ENCODE data around the gene ACTL7A.

ACTL7A gene

DNA sequence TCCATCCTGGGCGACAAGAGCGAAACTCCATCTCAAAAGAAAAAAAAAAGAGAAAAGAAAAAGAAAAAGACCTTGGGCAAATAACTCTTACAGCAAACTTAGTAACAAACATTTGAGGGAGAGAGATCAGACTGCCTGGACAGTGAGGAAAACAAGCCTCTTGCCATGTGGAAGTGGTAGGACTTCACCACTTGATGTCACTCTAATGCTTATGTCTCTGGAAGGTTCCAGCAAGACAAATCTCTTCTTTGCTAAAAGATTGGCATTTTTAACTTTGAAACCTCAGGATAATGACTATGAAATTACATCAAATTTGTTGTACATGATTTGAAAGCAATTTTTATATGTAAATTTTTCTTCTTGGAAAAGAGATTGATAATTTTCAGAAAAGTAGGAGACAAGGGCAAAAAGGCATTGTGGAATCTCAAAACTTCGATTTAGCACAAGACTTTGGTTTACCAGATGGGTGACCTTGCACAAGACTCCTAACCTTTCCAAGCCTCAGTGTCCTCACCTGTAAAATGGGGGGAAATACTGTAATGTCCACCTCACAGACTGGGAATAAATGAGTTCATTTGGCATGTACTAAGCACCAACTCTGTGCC lies 11.7 kb upstream of the ACTL7A start:
- DNase-seq (ENCODE audit: low spot score), result peak; percentile 35

DNA sequence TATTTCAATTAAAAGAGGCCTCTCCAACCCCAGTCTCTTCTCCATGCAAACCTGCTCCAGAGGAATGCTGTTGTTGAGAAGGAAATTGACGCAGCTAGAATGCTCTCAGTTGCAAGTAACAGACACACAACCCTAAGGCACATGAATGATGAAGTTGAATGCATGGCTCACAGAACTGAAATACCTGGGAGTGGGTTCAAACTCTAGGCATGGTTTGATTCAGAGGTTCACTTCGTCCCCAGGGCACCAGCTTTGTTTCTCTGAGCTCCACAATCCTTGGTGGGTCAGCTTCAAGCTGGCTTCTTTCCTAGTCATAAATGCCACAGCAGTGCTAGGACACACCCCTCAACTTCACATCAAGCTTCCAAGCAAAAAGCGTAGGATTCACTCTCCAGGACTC lies 10.9 kb upstream of the ACTL7A start:
- DNase-seq (ENCODE audit: low spot score), result no peak

DNA sequence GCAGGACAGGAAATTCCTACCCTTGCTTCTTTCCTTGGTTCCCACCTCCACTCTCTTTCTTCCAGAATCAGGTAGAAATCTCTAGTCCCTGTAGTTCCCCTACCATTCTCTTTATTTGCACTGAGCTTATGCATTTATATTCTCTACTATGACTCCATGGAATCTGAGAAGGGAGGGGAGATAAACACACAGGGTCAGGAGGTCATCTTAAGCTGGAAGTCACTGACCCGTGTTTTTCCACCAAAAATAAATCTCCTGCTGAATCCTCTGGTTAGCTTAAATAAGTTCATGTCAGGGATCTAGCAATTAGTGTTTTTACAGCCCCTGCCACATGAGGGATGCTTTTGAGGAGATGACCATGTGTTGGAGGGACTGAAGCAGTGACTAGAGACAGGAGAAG lies 10.0 kb upstream of the ACTL7A start:
- DNase-seq (ENCODE audit: low spot score), result no peak

DNA sequence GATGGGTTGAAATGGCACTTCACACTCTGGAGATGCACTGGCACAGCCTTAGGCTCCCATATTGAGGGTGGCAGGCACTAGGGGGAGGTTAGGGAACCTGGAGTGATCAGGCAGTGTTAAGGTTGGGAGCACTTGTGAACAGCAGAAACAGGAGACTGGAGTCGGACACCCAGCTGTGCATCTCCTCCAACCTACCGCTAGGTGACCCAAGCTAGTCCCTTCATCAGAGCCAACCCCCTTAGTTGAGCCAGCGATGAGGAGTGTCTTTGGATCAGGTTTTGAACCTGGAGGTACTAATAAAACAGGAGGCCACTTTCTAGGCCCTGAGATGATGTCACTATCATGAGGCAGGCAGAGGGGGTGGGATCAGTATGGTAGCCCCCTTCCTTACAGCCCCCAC lies 8.0 kb upstream of the ACTL7A start:
- no peak for DNase-seq (ENCODE audit: low spot score)

DNA sequence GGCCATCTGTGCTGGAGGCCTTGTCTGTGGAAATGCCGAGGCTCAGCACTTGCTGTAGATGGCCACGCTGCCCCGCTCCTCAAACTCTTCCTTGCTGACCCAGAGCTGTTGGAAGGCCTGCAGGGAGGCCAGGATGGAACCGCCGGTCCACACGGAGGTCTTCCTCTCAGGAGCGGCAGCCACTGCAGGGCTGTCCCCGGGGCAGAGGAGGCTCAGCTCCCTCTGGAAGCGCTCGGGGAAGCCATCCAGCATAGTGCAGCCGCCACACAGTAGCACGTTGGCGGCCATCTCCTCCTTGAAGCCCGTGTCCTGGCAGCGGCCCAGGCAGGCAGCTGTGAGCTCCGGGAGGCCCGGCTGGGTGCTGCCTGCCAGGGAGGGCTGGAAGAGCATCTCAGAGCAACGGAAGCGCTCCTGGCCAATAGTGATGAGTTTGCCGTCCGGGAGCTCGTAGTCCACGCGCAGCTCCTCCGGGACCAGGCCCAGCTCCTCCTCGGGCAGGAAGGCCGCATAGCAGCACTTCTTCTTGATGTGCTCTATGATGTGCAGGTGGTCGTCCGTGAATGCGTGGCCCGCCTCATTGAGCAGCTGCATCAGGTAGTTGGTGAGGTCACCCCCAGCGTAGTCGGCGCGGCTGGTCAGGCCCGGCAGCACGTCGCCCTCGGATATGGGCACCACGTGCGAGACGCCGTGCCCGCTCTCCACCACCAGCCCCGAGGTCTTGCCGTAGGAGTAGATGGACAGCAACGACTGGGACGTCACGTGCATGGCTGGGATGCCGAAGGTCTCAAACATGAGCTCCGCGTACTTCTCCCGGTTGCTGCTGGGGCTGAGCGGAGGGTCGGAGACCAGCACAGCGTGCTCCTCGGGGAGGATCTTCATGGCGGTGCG lies 7.2 kb upstream of the ACTL7A start:
- DNase-seq (ENCODE audit: low spot score), result no peak

DNA sequence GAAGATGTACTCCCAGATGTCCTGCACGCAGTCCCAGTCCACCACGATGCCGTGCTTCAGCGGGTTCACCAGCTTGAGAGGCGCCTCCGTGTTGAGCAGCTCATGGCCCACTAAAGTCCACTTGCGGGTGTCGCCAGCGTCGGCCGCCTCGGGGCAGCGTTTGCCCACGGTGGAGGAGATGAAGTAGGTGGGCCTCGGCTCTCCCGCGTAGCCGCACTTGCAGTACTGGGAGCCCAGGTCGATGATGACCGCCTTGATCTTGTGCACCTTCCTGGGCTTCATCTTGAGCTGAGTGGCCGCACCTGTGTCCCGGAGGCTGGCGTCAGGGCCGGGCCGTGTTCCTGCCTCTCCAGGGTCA lies 6.6 kb upstream of the ACTL7A start:
- no peak for DNase-seq (ENCODE audit: low spot score)

DNA sequence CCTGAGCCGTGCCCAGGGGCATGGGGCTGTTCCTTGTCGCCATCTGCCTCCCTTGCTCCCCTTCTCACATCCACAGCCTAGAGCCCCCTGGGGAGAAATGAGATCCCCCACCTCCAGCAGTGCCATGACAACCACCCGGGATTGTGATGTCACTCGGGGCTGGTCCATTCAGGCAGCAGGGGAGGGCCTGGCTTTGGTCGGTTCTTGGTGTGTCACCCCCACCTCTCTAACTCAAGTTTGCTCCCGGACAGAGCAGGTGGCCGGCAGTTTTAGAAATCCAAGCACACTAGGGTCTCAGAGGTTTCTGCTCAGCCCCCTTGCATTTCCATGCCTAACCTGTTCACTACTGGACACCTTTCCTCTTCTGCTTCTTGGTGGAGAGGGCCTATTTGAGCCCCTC lies 6.2 kb upstream of the ACTL7A start, which contains the start of gene ACTL7B:
ACTL7B (minus strand) TSS at position 99 of the 400 bp plus-strand sequence; CDS start at position 43, 56 bp downstream.
- no peak for DNase-seq (ENCODE audit: low spot score)

DNA sequence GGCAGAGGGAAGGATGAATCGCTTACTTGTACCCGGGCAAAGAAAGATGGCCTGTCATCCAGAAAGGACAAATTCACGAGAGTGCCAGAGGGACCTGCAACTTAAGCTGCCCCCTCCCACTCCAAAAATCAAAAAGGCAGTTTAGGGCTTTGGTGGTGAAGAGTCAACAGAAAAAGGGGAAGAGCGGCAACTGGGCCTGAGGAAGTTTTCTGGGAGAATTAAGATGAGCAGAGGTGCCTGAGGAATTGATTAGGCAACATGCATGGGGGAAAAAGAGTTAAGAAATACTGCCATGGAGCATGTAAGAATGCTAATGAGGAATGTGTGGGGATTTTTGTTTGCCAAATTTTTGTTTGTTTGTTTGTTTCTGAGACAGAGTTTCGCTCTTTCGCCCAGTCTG lies 4.5 kb upstream of the ACTL7A start:
- no peak for DNase-seq (ENCODE audit: low spot score)

DNA sequence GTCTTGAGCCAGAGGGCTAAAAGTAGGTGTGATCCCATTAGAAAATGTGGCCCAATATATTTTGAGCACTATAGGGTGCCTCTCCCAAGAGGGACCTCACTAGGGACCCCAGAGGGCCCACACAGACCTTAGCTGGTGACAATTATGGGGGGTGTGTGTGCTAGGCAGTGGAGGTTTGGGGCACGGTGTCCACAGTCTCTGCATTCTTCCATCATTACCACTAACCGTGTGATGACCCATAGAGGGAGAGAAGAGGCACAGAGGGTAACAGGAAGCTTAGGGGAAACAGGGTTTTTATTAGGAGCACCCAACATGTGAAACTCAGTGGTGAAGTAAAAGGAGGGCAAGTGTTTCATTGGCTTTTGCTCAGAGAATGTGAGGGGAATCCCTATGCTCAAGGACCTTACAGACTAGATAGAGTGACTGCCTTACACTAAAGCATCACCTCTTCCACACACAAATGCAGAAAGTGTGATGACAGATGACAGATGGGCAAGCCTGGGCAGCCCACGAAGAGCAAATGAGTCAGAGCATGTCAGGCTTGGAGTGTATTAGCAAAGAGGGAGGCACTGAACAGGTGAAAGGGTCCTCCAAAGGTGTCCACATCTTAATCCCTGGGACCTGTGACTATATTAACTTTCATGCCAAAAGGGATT lies 2.5 kb upstream of the ACTL7A start:
- DNase-seq (ENCODE audit: low spot score), result no peak

DNA sequence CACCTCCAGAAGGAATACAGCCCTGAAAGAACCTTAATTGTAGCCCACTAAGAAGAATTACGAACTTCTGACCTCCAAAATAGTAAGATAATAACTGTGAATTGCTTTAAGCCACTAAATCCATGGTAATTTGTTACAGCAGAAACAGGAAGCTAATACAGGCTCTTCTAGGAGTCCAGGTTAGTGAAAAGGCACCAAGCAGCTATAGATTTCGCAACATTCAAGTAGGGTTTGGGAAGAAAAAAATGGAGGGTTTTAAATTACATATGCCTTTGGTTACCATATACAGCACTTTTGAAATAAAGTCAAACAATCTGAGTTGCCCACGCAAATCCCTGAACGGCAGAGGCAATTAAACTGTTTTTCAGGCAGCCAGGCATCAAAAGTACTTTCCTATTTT lies 1.7 kb upstream of the ACTL7A start:
- DNase-seq (ENCODE audit: low spot score), result no peak

DNA sequence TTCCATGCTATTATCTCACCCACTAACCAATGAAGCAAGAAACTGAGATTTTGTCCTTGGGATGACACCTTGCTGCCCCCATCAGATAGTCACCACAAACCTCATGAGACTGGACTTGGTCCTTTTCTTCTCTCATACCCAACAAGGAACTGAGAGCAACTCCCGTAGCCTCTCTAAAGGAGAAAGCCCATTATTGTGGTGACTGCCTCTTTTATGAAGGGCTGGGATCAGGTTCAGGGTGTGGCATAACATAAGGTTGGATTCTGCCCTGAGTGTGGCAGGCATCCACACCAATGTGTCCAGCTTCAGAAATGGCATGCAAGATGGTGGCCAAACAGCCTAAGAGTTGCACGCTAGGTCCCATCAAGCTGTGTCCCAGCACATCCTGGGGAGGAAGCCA lies 1.3 kb upstream of the ACTL7A start:
- peak; percentile 10 for DNase-seq (ENCODE audit: low spot score)

DNA sequence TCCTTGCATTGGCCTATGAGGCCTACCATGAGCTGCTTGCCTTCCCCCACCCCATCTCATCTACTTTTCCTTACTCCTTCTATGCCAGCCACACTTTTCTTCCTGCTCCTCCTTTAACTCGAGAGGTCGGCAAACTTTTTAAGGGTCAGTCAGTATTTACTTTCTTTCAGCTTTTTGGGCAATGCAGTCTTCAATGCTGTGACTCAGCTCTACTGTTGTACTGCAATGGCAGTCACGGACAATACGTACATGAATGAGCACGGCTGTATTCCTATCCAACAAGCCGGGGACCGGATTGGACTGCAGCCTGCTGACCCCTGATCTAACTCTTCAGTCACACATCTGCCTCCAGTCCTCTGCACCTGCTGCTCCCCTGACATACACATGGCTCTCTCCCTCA lies 602 bp upstream of the ACTL7A start:
- DNase-seq (ENCODE audit: low spot score), result no peak

DNA sequence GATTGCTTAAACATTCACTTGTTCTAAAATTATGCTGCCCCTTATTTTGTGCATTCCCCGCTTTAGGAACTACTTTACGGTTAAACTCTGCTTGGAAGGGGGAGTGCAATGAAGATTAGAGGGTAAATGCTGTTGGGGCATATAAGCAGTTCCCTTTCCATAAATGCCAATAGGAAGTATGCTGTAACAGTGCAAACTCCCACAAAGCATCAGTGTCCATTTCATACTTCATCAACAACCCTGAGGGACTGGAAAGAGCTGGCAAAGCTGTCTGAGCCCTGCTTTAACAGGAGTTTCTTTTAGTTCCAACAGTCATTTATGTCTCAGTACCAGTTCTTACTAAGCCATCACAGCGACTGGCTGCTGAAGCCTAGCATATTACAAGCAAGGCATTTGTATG lies 1.8 kb downstream of the ACTL7A start:
- no peak for DNase-seq (ENCODE audit: low spot score)

DNA sequence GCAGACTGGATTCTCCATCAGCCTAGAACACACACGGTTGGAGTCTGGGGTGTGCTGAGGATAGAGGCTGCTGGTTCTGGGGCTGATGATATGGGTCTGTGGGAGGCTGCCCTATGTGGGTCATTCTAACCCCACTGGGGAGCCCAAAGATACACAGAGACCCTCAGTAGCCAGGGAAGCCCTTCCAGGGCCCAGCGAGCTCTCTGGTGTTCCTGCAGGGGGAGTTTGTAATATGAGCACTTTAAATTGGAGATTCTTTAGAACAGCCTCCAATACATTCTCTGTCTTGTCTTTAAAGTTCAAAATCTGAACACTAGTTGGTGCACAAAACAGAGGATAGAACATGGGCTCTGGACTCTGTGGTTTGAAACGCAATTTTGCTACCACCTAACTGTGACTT lies 2.4 kb downstream of the ACTL7A start:
- DNase-seq (ENCODE audit: low spot score), result no peak

DNA sequence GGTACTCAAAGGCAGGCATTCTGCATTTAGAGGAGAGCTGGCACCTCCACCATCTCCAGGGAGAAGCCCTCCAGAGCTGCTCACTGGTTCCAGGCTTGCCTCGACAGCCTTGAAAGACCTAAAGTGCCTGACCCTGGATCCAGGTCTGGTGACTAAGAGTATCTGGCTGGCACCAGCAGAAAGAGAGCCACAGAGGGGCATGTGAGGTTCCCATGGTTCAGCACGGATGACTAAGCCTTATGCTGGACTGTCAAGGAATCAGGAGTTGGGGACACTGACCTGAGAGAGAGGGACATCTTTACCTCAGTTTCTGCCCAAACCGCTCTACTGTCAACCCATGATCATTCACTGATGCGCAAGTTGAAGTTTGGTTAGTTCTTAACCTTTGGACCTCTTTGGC lies 3.0 kb downstream of the ACTL7A start:
- no peak for DNase-seq (ENCODE audit: low spot score)

DNA sequence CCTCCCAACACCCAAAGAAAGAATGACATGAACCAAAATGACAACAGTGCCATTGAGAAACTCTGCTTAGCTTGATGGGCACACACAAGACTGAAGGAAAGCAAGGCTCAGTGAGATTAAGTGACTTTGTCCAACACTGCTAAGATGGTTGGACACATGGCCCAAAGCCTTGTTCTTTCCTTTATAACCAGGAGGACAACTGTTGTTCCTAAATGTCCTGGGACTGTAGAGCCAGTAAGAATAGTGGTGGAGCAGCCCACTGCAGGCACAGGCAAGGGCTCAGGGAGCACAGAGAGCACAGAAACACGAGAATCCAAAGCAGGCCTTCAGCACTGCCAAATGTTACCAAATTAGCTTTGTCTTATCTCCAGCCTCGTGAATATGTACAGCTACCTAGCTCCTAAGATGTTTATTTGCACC lies 3.9 kb downstream of the ACTL7A start:
- DNase-seq (ENCODE audit: low spot score), result no peak

DNA sequence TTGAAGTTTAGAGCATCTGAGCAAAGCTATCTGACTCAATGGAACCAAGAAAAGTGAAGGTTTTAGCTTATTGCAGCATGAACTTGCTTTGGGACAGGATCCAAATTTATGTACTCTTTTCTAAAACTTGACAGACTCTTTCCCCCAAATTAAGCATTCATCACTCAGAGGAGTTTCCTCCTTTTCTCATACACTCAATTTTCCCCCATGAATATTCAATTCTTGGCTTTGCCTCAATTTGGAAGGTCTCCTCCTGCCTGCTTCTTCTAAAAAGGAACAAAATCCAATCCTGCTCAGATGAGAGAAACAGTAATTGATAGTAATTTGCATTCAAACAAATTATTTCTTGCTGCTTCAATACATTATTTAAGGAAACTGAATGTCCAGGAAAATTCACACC lies 5.0 kb downstream of the ACTL7A start:
- DNase-seq (ENCODE audit: low spot score), result no peak

DNA sequence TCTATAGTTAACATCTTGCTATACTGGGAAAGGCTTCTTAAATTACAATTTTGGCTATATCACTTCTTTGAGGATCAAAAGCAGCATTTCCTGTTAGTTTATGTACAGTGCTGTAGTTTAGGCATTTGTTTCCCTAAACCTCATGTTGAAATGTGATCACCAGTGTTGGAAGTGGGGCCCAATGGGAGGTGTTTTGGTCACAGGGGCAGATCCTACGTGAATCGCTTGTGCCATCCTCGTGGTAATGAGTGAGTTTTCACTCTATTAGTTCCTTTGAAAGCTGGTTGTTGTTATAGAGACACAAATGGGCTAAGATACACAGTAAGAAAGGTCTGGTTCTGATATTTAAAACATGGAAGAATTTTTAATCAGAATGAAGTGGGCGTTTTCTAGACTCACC lies 5.8 kb downstream of the ACTL7A start:
- no peak for DNase-seq (ENCODE audit: low spot score)

DNA sequence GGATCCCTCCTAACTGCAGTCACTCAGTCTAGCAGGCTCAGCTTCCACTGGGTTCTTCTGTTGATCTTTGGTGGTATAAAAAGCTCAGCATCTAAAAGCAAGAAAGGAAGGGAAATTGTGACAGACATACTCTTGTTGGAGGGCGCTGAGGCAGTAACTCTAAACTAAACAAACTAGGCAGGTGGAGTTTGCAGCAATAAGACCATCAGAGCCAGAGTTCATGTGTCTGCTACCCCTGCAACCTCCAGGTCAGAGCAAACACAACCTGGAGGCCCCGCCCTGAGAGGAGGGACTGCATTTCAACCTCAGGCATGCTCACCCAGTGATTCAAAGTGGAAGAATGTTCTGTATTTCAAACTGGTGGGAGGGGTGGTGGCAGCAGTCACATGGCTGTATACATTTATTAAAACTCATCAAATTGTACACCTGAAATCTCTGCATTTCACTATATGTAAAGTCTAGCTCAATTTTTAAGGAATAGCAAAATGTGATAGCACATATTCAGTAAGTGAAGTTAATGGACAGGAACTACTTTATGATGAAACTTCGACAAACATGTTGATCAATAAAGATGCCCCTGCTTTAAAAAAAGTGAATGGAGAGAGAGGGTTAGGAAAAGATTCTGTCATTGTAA lies 7.1 kb downstream of the ACTL7A start:
- DNase-seq (ENCODE audit: low spot score), result peak; percentile 13

DNA sequence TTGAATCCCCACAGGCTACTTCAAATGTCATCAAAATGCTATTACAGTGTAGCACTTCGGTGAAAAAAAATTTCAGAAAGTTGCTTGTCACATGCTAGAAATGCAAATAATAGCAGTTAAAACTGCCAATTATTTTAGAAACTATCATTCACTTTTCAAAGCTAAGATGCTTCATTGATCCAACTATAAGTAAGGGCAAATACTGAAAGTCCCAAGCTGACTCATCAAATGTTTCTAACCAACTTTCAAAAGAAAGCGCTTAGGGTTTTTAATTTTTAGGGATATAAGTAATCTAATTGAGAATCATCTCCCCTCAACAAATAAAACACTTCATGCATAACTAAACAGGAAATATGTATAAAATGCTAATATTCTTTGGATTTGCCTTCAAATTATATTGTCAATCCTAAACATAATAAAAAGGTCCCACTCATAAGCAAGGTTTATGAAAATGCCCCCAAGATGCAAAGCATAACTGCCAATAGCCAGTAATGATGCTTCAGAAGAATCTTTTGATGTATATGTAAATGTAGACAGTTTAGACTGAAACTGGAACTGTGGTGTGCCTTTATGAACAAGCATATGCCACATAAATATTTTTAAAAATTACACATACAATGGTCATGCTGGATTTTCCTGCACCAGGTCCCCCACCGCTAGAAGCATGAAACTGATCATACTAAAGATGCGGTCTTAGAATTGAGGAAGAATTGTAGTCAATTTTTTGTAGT lies 12.2 kb downstream of the ACTL7A start:
- no peak for DNase-seq (ENCODE audit: low spot score)

DNA sequence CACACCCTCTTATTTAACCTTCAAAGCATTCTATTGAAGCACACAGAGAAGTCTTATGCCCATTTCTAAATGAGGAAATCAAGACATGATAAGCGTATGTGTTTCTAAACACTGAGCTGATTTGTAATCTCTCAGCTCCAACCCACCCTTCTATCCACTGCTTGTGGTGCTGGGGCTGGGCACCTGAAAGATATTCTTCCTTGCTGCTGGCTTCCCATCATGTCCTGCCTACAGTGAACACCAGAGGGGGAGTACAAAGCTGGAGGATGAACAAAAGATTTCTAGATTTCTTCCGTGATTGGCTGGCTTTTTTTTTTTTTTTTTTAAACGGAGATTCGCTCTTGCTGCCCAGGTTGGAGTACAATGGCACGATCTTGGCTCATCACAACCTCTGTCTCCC lies 14.4 kb downstream of the ACTL7A start:
- DNase-seq (ENCODE audit: low spot score), result no peak

DNA sequence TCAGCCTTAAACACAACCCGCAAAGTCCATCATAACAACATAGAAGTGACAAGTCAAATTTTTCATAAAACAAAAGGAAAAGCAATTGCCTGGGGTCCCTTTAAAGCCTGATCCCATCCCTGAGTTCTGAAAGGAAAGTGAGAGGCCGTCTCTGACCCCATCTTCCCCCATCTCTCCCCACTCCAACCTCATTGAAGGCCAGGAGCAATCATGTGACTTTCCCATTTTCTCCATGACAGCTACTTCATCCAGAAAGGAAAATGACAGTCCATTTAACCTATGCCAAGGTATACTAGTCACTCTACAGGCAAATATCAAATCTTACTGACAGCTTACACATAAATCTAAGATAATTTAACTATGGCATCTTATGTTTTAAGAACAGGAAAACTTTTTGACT lies 15.5 kb downstream of the ACTL7A start:
- DNase-seq (ENCODE audit: low spot score), result no peak

All from SW480 (cell line).